ENCODE measurements around the gene KCNQ1OT1. TPM values are rescaled to one million over a fixed set of nuclear protein-coding genes. Genes with fewer than 3 reads are reported as not detected.
A peak's percentile ranks its signal among the peaks of the same experiment; 100 is the strongest.

The KCNQ1OT1 gene
- total and polyA plus RNA-seq, 12 donors: 0.15 to 10.6 (median 1.1) TPM

- Histone ChIP-seq H3K9me3 (replicated peaks in 1 of 3) (no peaks in the 10 kb centered on the region), H3K4me1 (replicated peaks in 1 of 2) (peaks cover 35 to 76% of the 10 kb centered on the region in 2 donors), H3K36me3 (replicated peaks in 1 of 2) (no peaks in the 10 kb centered on the region), H3K27me3 (no peaks in the 10 kb centered on the region), H3K27ac (peak overlapping the region in 1 of 5 donors; percentile 79), H3K4me3 (no peak overlapping the region)
- 78 to 95% (median 79%) methylated on average over 9 to 18 of the region's 18 CpGs for WGBS, 4 donors
- TF ChIP-seq CTCF (IDR thresholded peaks at IDR 0.05): no peak
- no peak for TF ChIP-seq POLR2A (IDR thresholded peaks at IDR 0.05)
- intact Hi-C loops (cut with DNase I): loop anchor here in 1 of 2 donors (10.0 kb wide), 1 partner anchor 191 kb away; the partner anchor contains the start of gene CDKN1C
- peak in 3 of 7 donors; percentile 10 to 53 (median 19) for DNase-seq
Measured at GRCh38 chr11:2693271-2694261, 6.2 kb downstream of the KCNQ1OT1 start.

GRCh38 chr11:2691991-2692875, 7.6 kb downstream of the KCNQ1OT1 start:
- peak in 1 of 6 experiments; percentile 13 for TF ChIP-seq CTCF (IDR thresholded peaks at IDR 0.05)
- TF ChIP-seq POLR2A (IDR thresholded peaks at IDR 0.05): no peak
- Histone ChIP-seq H3K4me3 (no peak overlapping the region), H3K27me3 (no peaks in the 10 kb centered on the region), H3K27ac (peak overlapping the region in 2 of 5 donors; percentile 34 to 79), H3K9me3 (replicated peaks in 1 of 3) (no peaks in the 10 kb centered on the region), H3K4me1 (replicated peaks in 1 of 2) (peaks cover 45 to 89% of the 10 kb centered on the region in 2 donors), H3K36me3 (replicated peaks in 1 of 2) (no peaks in the 10 kb centered on the region)
- peak in 3 of 7 donors; percentile 7 to 55 (median 16) for DNase-seq
- 91 to 93% (median 92%) methylated on average over 3 of the region's 3 CpGs for WGBS, 4 donors
- intact Hi-C loops (cut with DNase I): loop anchor here in 1 of 2 donors (10.0 kb wide), 1 partner anchor 193 kb away; the partner anchor contains the start of gene CDKN1C

GRCh38 chr11:2691355-2691761, 8.4 kb downstream of the KCNQ1OT1 start:
- intact Hi-C loops (cut with DNase I): loop anchor here in 1 of 2 donors (10.0 kb wide), 1 partner anchor 193 kb away; the partner anchor contains the start of gene CDKN1C
- TF ChIP-seq POLR2A (IDR thresholded peaks at IDR 0.05) (no peak), CTCF (IDR thresholded peaks at IDR 0.05) (no peak)
- Histone ChIP-seq H3K4me1 (replicated peaks in 1 of 2) (peaks cover 45 to 91% of the 10 kb centered on the region in 2 donors), H3K27ac (peak overlapping the region in 2 of 5 donors; percentile 34 to 79), H3K27me3 (no peaks in the 10 kb centered on the region), H3K4me3 (no peak overlapping the region), H3K9me3 (replicated peaks in 1 of 3) (no peaks in the 10 kb centered on the region), H3K36me3 (replicated peaks in 1 of 2) (no peaks in the 10 kb centered on the region)
- peak in 3 of 7 donors; percentile 24 to 59 (median 33) for DNase-seq
- 20 to 50% (median 42%) methylated on average over 1 to 3 of the region's 3 CpGs for WGBS, 4 donors

Data from adrenal gland (tissue), 12 donors.